Endothelial cell of umbilical vein (primary cell): ENCODE measurements around the gene NECTIN4. TPM values are rescaled to one million over a fixed set of nuclear protein-coding genes. Genes with fewer than 3 reads are reported as not detected.

Experiments used
- BruUV-seq: library from RNA; stranded (reverse); fragments of 400-500 nt; replicated peaks from 2 replicates; lab custom pipeline; 2021; lab: Mats Ljungman, UMichigan
- CTCF ChIA-PET: fragments of 300-600, 350-600 bp; sonication (Branson Sonifier 250); formaldehyde crosslinking; loops from one replicate; lab custom pipeline; 2021; ENCODE audit warnings: antibody characterized with exemption, inconsistent platforms; lab: Charles Lee
- POLR2A ChIA-PET: fragments of 300-600, 350-600 bp; sonication (Branson Sonifier 250); formaldehyde crosslinking; loops from one replicate; lab custom pipeline; 2021; ENCODE audit warnings: antibody characterized with exemption, inconsistent platforms; lab: Charles Lee
- DNase-seq: peaks from one replicate; pipeline ENCODE4 v3.0.0-alpha.2; 2011; ENCODE audit warnings: low read depth, low spot score
- FAIRE-seq: peaks from 2 replicates; lab custom pipeline; 2011; peaks lifted over from hg19 to GRCh38; lab: Jason Lieb, UNC
- H2AFZ ChIP-seq: 2 replicates; pipeline ENCODE4 v1.6.0; 2012; ENCODE audit warnings: low read depth, low read length, control low read depth, inconsistent platforms
- H3K27ac ChIP-seq: 2 replicates; pipeline ENCODE4 v1.5.1; 2011; ENCODE audit warnings: low read depth, mild to moderate bottlenecking, control low read depth, low read length, moderate library complexity; ENCODE audit not compliant: insufficient read depth
- H3K27me3 ChIP-seq, 2 experiments: 2 replicates each; pipeline versions ENCODE4 v1.6.0 to v1.6.1; 2011; ENCODE audit warnings: low read length in 2 of 2, mixed read lengths in 1 of 2; ENCODE audit not compliant: control insufficient read depth in 2 of 2, insufficient read depth in 2 of 2
- H3K36me3 ChIP-seq, 2 experiments: 2 replicates in 1 of 2; 3 replicates in 1 of 2; pipeline ENCODE4 v1.5.1; 2011; ENCODE audit warnings: low read length in 2 of 2, mild to moderate bottlenecking in 1 of 2, moderate library complexity in 1 of 2; ENCODE audit not compliant: control insufficient read depth in 2 of 2, insufficient read depth in 2 of 2; ENCODE audit errors: extremely low read depth in 1 of 2
- H3K4me1 ChIP-seq: 3 replicates; pipeline ENCODE4 v1.5.1; 2011; ENCODE audit warnings: mild to moderate bottlenecking, low read length; ENCODE audit not compliant: control insufficient read depth, insufficient read depth; ENCODE audit errors: extremely low read depth
- H3K4me2 ChIP-seq: 2 replicates; pipeline ENCODE4 v1.6.1; 2011; ENCODE audit warnings: low read length, control low read depth, mixed read lengths; ENCODE audit not compliant: insufficient read depth
- H3K4me3 ChIP-seq, 3 experiments: fragments of 200-600 bp in 1 of 3; sonication (generic), shearing (Covaris generic) in 1 of 3; replicated peaks in 1 of 3; 2 replicates each; pipeline ENCODE4 v1.5.1; 2011 to 2016; ENCODE audit warnings: control low read depth in 3 of 3, low read length in 3 of 3, mild to moderate bottlenecking in 2 of 3, inconsistent platforms in 1 of 3, low read depth in 1 of 3, moderate library complexity in 1 of 3; ENCODE audit not compliant: insufficient read depth in 1 of 3
- H3K79me2 ChIP-seq: 2 replicates; pipeline ENCODE4 v1.6.0; 2012; ENCODE audit warnings: low read length, inconsistent platforms; ENCODE audit not compliant: control insufficient read depth, insufficient read depth
- H3K9ac ChIP-seq: replicated peaks from 2 replicates; pipeline ENCODE3; 2011; ENCODE audit warnings: low read length, control low read depth; ENCODE audit not compliant: insufficient read depth; ENCODE audit errors: extremely low read depth
- H3K9me1 ChIP-seq: replicated peaks from 3 replicates; pipeline ENCODE4 v1.6.0; 2011; ENCODE audit warnings: mild to moderate bottlenecking, low read length; ENCODE audit not compliant: control insufficient read depth, insufficient read depth; ENCODE audit errors: extremely low read depth
- H3K9me3 ChIP-seq: replicated peaks from 2 replicates; pipeline ENCODE4 v1.5.1; 2012; ENCODE audit warnings: low read length, inconsistent platforms; ENCODE audit not compliant: control insufficient read depth, insufficient read depth
- H4K20me1 ChIP-seq: replicated peaks from 2 replicates; pipeline ENCODE3; 2011; ENCODE audit warnings: mild to moderate bottlenecking, low read length; ENCODE audit not compliant: control insufficient read depth, insufficient read depth; ENCODE audit errors: extremely low read depth
- EZH2 ChIP-seq: IDR thresholded peaks from 2 replicates; pipeline ENCODE4 v1.6.1; 2012; ENCODE audit warnings: borderline replicate concordance, low read depth, mild to moderate bottlenecking, moderate library complexity, low read length, inconsistent platforms; ENCODE audit not compliant: severe bottlenecking
- JUN ChIP-seq: IDR thresholded peaks from 2 replicates; pipeline ENCODE4 v1.6.1; 2011; ENCODE audit warnings: borderline replicate concordance, low read depth; ENCODE audit not compliant: insufficient read length, insufficient read depth
- MYC ChIP-seq: IDR thresholded peaks from one replicate; pipeline ENCODE4 v1.6.1; 2011; ENCODE audit warnings: mild to moderate bottlenecking, low read depth, low read length
- dilution Hi-C: fragments of 300-500 bp; cut with MboI; formaldehyde crosslinking; loops from one replicate; pipeline ENCODE4 v1.15.0; 2019; ENCODE audit warnings: low sequenced_read_pairs; ENCODE audit not compliant: extremely low pct_ligation_motif_present
- intact Hi-C: fragments of 100-400 bp; cut with micrococcal nuclease; formaldehyde crosslinking; loops from one replicate; pipeline ENCODE4 v1.10.0; 2022
- polyA plus RNA-seq, 4 experiments: library from polyadenylated mRNA; depleted of rRNA in 3 of 4; stranded (reverse) in 3 of 4; unstranded in 1 of 4; fragments of >200 nt; gene quantifications; 2 replicates each; pipeline versions ENCODE4 v1.2.1 to v1.2.3, GENCODE V29; 2011 to 2012; ENCODE audit warnings: missing spikeins in 1 of 4
- total RNA-seq: library from RNA; stranded (reverse); gene quantifications from 2 replicates; pipeline ENCODE4 v1.2.3, GENCODE V29; 2021
- TF ChIP-seq, protein P1 (sequence below): IDR thresholded peaks from 2 replicates; pipeline ENCODE4 v1.6.1; 2011; ENCODE audit not compliant: insufficient read depth, insufficient read length

Gene NECTIN4
- total and polyA plus RNA-seq, 2 donors (not counting 3 experiments of a cell fraction or from before 2014, with no cell fraction given): 0.15 to 0.58 TPM

- no peak overlapping the region for H2AFZ ChIP-seq
- dilution Hi-C loops: no loop called here
- peaks cover 10% of the 10 kb centered on the region for H3K4me1 ChIP-seq
- no peaks in the 10 kb centered on the region for H4K20me1 ChIP-seq
- POLR2A ChIA-PET: interaction anchor here (0.6 kb wide), 1 partner anchor 139 kb away, joined by 3 read pairs; no protein-coding TSS in a partner anchor
- peak; percentile 21 for TF ChIP-seq EZH2
- TF ChIP-seq, protein P1, sequence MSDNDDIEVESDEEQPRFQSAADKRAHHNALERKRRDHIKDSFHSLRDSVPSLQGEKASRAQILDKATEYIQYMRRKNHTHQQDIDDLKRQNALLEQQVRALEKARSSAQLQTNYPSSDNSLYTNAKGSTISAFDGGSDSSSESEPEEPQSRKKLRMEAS: no peak
- no peak for TF ChIP-seq MYC
- no peak for TF ChIP-seq JUN
- intact Hi-C loops: no loop called here
- peak overlapping the region; percentile 94 for H3K27ac ChIP-seq
- no peaks in the 10 kb centered on the region for H3K27me3 ChIP-seq
- FAIRE-seq (peak; percentile 40), DNase-seq (no peak)
- peak overlapping the region; percentile 89 for H3K4me2 ChIP-seq
- H3K79me2 ChIP-seq: peaks cover 12% of the 10 kb centered on the region
- peak overlapping the region in 1 of 3 experiments; percentile 82 for H3K4me3 ChIP-seq
- peaks cover 3 to 8% of the 10 kb centered on the region in 2 experiments for H3K36me3 ChIP-seq
- CTCF ChIA-PET: interaction anchor here (1.0 to 11.0 kb wide), 5 partner anchors 24 to 211 kb away, joined by 3 to 181 read pairs (median 6); partner anchors contain the start of gene KLHDC9
- no peaks in the 10 kb centered on the region for H3K9me3 ChIP-seq
- H3K9ac ChIP-seq: peak overlapping the region; percentile 91
- no TSS peak for BruUV-seq
- H3K9me1 ChIP-seq: no peaks in the 10 kb centered on the region
These were observed 42.6 kb downstream of the NECTIN4 start for GRCh38 chr1:161046605-161047228.
